ENCODE measurements around the gene GUCY2F.

The GUCY2F gene

GRCh38 chrX:109350551-109350950, 131.3 kb downstream of the GUCY2F start:
- no peak overlapping the region for H3K27ac ChIP-seq
- no peak overlapping the region for H3K4me2 ChIP-seq (ENCODE audit: low read length)
- H3K9ac ChIP-seq = no peak overlapping the region
- no peaks in the 10 kb centered on the region for H3K4me1 ChIP-seq
- no peaks in the 10 kb centered on the region for H3K9me3 ChIP-seq (ENCODE audit: control insufficient read depth, low read length)
- H3K4me3 ChIP-seq (ENCODE audit: low read depth, low read length) = no peak overlapping the region
- no peak overlapping the region for H2AFZ ChIP-seq
- no peaks in the 10 kb centered on the region for H3K27me3 ChIP-seq (ENCODE audit: control insufficient read depth, insufficient read depth, low read length)
- TF ChIP-seq CTCF (IDR thresholded peaks at IDR 0.05) = no peak
- no peaks in the 10 kb centered on the region for H3K36me3 ChIP-seq (ENCODE audit: control insufficient read depth, insufficient read depth, low read length)
- H3K79me2 ChIP-seq = no peaks in the 10 kb centered on the region

- H3K27me3 ChIP-seq (ENCODE audit: control insufficient read depth, insufficient read depth, low read length) = no peaks in the 10 kb centered on the region
- H3K4me1 ChIP-seq = no peaks in the 10 kb centered on the region
- H3K9me3 ChIP-seq (ENCODE audit: control insufficient read depth, low read length) = no peaks in the 10 kb centered on the region
- no peaks in the 10 kb centered on the region for H3K79me2 ChIP-seq
- no peak overlapping the region for H3K27ac ChIP-seq
- H3K4me3 ChIP-seq (ENCODE audit: low read depth, low read length) = no peak overlapping the region
- H3K4me2 ChIP-seq (ENCODE audit: low read length) = no peak overlapping the region
- H3K9ac ChIP-seq = no peak overlapping the region
- no peak for TF ChIP-seq CTCF (IDR thresholded peaks at IDR 0.05)
- no peaks in the 10 kb centered on the region for H3K36me3 ChIP-seq (ENCODE audit: control insufficient read depth, insufficient read depth, low read length)
- no peak overlapping the region for H2AFZ ChIP-seq
Observed at GRCh38 chrX:109350051-109350450, 131.8 kb downstream of the GUCY2F start.

- Histone ChIP-seq H3K27ac (no peak overlapping the region), H3K79me2 (no peaks in the 10 kb centered on the region), H3K4me3 (ENCODE audit: low read depth, low read length) (no peak overlapping the region), H3K27me3 (ENCODE audit: control insufficient read depth, insufficient read depth, low read length) (no peaks in the 10 kb centered on the region), H2AFZ (no peak overlapping the region), H3K9me3 (ENCODE audit: control insufficient read depth, low read length) (no peaks in the 10 kb centered on the region), H3K4me2 (ENCODE audit: low read length) (no peak overlapping the region), H3K4me1 (no peaks in the 10 kb centered on the region), H3K9ac (no peak overlapping the region), H3K36me3 (ENCODE audit: control insufficient read depth, insufficient read depth, low read length) (no peaks in the 10 kb centered on the region)
- TF ChIP-seq CTCF (IDR thresholded peaks at IDR 0.05) = no peak
Observed at GRCh38 chrX:109347632-109348031, 134.3 kb downstream of the GUCY2F start.

- Histone ChIP-seq H2AFZ (no peak overlapping the region), H3K9ac (no peak overlapping the region), H3K27ac (no peak overlapping the region), H3K4me3 (ENCODE audit: low read depth, low read length) (no peak overlapping the region), H3K9me3 (ENCODE audit: control insufficient read depth, low read length) (no peaks in the 10 kb centered on the region), H3K79me2 (no peaks in the 10 kb centered on the region), H3K4me2 (ENCODE audit: low read length) (no peak overlapping the region), H3K4me1 (no peaks in the 10 kb centered on the region), H3K27me3 (ENCODE audit: control insufficient read depth, insufficient read depth, low read length) (no peaks in the 10 kb centered on the region), H3K36me3 (ENCODE audit: control insufficient read depth, insufficient read depth, low read length) (no peaks in the 10 kb centered on the region)
- no peak for TF ChIP-seq CTCF (IDR thresholded peaks at IDR 0.05)
Observed at GRCh38 chrX:109346491-109346890, 135.4 kb downstream of the GUCY2F start.

- Histone ChIP-seq H3K27ac (no peak overlapping the region), H3K4me3 (ENCODE audit: low read depth, low read length) (no peak overlapping the region), H3K4me2 (ENCODE audit: low read length) (no peak overlapping the region), H3K79me2 (no peaks in the 10 kb centered on the region), H3K36me3 (ENCODE audit: control insufficient read depth, insufficient read depth, low read length) (no peaks in the 10 kb centered on the region), H3K9ac (no peak overlapping the region), H2AFZ (no peak overlapping the region), H3K27me3 (ENCODE audit: control insufficient read depth, insufficient read depth, low read length) (no peaks in the 10 kb centered on the region), H3K4me1 (no peaks in the 10 kb centered on the region), H3K9me3 (ENCODE audit: control insufficient read depth, low read length) (no peaks in the 10 kb centered on the region)
- no peak for TF ChIP-seq CTCF (IDR thresholded peaks at IDR 0.05)
Observed at GRCh38 chrX:109345856-109346255, 136.0 kb downstream of the GUCY2F start.
